NCI-H2107 (cell line): ENCODE results near the gene CASZ1.

Experiments used
- DNase-seq: peaks from one replicate; lab custom pipeline; 2025; lab: John Stamatoyannopoulos, UW

CASZ1 gene

GRCh38 chr1:10775763-10776162 is 20.7 kb downstream of the CASZ1 start:
- no peak for DNase-seq

DNA sequence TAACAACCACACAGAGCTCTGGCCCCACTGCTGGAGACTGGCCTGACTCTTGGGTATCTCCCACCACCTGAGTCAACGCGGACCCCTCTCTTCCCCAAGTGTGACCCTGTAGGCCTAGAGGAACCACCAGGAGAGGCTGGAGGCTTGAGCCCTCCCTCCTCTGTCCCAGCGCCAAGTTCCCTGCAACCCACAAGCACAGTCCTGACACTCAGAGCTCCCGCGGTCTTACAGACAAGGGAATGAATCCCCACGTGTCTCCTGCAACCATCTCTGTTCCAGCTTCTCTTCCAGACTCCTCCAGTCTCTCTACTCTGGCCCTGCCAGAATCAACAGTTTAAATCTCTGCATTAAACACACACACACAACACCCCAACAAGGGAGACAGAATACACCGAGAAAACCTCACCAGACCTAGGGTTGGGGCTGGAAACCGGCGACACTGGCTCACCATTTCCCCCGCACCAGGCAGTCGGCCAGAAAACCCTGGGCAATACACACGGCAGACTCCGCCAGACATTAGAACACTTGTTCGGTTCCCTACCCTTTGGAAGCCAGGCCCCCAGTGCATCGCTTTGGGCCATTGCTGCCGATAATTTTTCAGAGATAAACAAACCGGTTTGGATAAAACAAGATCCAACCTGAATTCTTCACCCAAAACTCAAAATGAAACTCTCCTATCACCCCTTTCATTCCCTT is 21.7 kb downstream of the CASZ1 start:
- no peak for DNase-seq

- no peak for DNase-seq
Observed at GRCh38 chr1:10773851-10774614, 22.4 kb downstream of the CASZ1 start.

DNA sequence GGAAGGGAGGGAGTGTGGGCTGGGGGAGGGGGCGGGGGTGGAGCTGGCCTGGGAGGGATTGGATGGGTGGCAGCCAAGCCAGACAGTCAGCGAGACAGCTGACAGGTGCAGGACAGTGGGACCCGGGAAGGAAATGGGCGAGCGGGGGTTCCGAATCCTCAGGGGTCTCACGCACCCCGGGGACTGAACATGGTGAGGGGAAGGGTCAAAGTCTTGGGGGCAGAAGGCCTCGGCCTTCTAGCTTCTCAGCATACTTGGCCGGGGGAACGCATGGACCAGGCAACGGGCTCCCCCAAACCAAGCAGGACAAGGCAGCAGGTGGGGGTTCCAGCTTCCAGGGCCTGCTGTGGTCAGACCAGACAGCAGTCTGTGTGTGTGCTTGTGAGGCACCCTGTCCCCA is 23.1 kb downstream of the CASZ1 start:
- no peak for DNase-seq

DNA sequence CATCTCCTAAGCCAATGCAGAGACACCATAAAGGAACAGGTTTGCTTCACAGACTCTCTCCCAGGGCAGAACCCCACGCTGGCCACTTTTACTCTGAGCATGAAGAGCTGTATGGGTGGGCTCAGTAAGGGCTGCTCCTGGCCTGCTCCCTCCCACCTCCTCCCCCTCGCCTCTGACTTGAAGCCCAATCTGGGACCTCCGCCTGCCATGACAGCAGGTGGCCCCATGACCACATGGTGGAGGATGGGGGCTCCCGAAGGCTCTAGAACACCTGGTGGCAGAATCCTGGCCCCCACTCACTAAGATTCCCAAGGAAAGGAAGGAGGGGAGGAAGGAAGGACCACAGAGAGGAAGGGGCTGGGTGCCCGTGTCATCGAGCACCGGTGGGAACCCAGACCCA is 23.7 kb downstream of the CASZ1 start:
- DNase-seq = no peak

GRCh38 chr1:10771789-10772188 is 24.7 kb downstream of the CASZ1 start:
- DNase-seq = peak; percentile 32

DNA sequence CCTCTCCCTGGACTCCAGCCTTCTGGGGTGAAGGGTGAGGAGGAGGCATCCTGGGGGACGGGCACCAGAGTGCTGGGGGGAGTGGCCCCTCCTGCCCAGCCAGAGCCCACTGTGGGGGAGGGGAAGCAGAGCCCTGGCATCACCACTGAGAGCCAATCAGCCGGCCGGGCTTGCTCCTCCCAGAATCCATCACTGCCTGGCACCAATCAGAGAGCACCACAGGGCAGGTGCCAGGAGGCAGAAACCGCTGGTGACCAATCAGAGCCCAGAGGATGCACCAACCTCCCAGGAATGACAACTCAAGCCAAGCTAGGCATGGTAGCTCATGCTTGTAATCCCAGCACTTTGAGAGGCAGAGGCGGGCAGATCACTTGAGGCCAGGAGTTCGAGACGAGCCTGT is 27.9 kb downstream of the CASZ1 start:
- no peak for DNase-seq

DNA sequence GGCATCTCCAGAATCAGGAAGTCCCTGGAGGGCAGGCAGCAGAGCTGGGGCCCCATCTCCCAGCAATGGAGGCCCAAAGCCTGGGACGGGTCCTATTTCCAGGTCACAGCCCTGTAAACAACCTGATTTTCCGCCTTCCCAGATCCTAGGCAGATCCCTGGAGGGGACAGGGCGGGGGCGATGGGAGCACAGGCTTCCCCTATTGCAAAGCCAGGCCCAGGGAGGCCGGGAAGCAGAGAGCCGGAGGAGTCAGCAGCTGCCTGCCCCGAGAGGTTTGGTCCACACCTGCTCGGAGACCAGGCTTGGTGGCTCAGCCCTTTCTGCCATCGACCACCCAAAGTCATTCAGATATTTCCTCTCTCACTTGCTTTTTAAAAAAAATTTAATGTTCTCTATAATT is 29.2 kb downstream of the CASZ1 start:
- no peak for DNase-seq

GRCh38 chr1:10765734-10766478 is 30.5 kb downstream of the CASZ1 start:
- peak; percentile 70 for DNase-seq

DNA sequence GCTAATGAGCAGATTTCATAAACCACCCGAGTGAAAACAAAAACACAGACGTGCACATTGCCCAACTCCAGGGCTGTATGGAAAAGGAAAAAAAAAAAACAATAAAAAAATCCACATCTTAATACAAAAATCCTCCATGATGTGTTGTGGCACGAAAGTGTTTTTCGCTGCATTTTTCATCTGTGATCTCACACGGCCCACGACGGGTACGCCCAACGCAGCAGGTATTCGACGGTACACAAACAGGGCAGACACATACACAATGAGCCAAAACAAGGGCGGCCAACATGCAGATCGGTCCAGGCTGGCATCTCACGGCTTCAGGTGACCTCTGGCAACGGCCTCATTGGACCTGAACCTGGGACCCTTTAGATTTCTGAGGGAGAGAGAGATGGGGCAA is 31.1 kb downstream of the CASZ1 start:
- no peak for DNase-seq

DNA sequence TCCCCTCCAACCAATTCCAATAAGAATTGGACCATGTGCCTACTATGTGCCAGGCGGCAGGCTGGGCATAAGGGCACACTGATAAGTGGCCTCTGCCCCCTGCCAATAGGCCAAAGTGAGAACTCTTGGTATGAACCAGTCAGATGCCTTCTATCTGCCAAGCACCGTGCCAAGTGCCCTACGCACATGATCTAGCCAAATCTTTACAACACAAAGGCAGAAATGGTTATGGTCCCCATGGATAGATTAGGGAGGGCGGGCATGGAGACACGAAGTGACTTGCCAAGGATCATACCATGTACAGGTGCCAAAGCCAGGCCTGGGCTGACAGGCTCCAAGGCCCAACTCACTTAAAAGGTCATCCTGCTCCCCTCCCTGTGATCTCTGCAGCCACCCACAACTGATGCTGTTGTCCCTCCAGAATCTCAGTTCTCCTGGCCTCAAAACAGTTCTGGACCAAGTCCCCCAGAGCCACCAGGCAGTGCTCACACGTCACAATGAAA is 32.1 kb downstream of the CASZ1 start:
- no peak for DNase-seq

DNA sequence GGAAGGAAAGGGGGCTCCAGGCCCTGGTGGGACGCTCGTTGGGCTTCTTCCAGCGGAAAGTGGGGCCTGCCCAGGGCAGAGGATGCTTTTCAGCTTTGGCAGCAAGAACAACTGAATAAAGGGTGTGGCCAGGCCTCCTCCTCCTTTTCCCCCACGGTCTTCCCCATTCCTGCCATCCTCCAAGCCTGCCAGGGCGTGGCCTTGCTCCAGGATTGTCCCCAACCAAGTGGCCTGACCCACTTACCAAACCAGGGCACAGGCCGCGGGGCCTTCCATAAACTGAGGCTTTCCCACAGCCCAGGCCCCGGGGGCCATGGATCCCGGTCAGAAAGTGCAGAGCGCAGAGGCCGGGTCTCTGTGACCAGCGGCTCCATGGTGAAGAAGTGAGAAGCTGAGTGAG is 33.6 kb downstream of the CASZ1 start:
- DNase-seq = no peak

- no peak for DNase-seq
Observed at GRCh38 chr1:10762153-10762523, 34.3 kb downstream of the CASZ1 start.

- no peak for DNase-seq
Observed at GRCh38 chr1:10761503-10762152, 34.8 kb downstream of the CASZ1 start.

DNA sequence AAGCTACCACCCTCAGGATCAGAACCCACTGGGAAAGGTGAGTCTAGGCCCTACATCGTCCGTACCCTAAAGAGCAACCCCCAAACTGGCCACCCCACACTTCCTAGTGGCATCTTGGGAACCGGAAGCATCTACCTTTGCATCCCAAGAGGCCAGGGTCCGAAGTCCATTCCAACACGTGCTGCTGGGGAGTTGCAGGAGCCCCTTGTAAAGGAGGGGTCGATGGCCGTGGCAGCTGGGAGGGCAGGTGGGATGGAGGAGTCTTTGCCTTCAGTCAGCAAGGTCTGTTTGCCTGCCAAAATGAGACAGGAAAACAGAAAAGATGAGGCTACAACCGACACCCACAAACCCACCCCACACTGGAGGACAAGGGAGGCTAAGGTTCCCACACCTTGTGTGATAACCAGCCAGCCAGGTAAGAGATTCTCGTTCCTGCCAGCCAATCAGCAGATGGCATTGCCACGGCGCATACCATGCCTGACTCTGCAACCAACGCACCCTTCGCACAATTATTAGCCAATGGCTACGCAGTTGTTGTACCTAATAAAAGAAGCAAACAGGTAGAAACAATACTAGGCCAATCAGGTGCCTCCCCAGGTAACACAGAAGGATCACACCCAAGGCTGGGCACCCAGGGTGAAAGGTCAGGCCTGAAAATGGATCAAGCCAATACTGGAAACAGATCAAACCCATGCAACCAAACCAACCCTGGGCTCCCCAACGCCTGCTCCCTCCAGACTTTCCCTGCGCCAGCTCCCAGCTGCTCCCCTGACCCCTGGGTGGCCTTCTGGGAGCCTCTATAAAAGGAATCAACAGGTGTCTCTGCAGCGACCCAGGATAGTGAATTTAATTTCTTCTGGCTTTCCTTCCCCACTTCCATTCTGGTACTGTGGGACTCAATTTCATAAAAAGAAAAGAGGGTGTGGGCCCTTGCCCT is 35.6 kb downstream of the CASZ1 start:
- DNase-seq = no peak

DNA sequence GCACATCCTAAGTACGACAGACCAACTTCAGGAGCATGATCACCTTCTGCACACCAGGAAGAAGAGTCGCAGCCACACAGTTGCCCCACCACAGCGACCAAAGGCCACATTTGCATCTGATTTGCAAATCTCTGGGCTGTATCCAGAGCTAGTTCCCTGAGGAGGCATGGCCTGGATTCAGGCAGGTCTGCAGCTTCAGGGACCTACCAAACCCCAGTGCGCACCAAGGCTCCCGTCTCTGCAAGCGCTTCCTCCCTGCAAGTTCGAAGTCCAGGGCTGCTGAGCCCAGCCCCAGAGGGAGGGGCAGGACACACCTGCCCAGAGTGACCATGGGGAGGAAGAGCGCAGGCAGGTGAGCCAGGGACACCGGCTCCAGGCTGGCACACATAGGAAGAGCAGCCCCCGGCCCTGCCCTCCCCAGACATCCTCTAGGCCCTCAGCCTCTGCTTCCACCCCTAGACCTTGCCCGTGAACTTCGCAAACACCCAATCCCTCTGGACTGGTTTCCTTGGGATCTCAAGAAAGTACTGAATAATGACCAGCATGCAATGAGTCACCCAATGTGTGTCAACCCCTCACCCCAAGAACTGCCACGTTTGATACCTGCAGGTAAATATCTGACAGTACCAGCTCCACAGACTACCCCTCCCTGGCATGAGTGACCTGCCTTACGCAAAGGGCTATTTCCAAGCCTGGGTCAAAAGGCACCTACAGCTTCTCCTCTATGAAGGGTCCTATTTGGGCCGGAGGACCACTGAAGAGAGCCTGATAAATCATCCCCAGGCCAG is 36.8 kb downstream of the CASZ1 start:
- no peak for DNase-seq

DNA sequence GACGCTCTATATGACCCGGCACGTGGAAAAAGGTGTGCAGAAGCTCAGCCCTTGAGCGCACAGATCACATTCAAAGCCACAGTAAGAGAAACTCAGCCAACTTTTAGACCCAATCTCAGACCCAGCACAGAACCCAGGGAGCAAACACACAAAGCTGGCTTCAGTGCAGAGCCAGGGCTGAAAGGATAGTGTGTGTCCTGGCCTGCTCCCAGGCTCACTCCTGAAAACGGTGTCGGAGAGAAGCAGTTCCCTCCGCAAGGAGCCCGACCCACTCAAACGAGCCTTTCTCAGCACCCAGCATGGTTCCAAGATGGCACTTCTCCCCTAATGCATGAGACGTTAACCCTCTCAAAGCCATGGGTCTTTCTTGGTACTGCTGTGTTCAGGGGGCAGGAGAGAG is 39.6 kb downstream of the CASZ1 start:
- DNase-seq = no peak

GRCh38 chr1:10755970-10756521 is 40.4 kb downstream of the CASZ1 start:
- no peak for DNase-seq

GRCh38 chr1:10754568-10755329 is 41.7 kb downstream of the CASZ1 start:
- no peak for DNase-seq
